HPDE6-E6E7 (cell line): ENCODE data around the gene TAS2R16.

ENCODE experiments used
- DNase-seq: peaks from one replicate; pipeline ENCODE4 v3.0.0; 2011; ENCODE audit warnings: missing footprints; ENCODE audit errors: extremely low spot score

Gene TAS2R16

GRCh38 chr7:122995600-122995999 is at the start of gene TAS2R16:
TAS2R16 (minus strand) TSS chr7:122995700; CDS start chr7:122995634, 66 bp downstream.
- DNase-seq, result no peak

- DNase-seq, result no peak
These were observed 48.1 kb upstream of the TAS2R16 start for GRCh38 chr7:123043642-123044041.

- no peak for DNase-seq
These were observed 45.6 kb upstream of the TAS2R16 start for GRCh38 chr7:123041101-123041500.

- DNase-seq, result no peak
These were observed 43.8 kb upstream of the TAS2R16 start for GRCh38 chr7:123039269-123039668.

- no peak for DNase-seq
These were observed 38.6 kb upstream of the TAS2R16 start for GRCh38 chr7:123034106-123034505.

GRCh38 chr7:123030631-123031030 is 35.1 kb upstream of the TAS2R16 start:
- no peak for DNase-seq

GRCh38 chr7:123028339-123028738 is 32.8 kb upstream of the TAS2R16 start:
- DNase-seq, result no peak

- no peak for DNase-seq
These were observed 30.8 kb upstream of the TAS2R16 start for GRCh38 chr7:123026251-123026650.

GRCh38 chr7:123024989-123025758 is 29.7 kb upstream of the TAS2R16 start:
- peak; percentile 19 for DNase-seq

GRCh38 chr7:123023126-123023525 is 27.6 kb upstream of the TAS2R16 start:
- no peak for DNase-seq

GRCh38 chr7:123022576-123022975 is 27.1 kb upstream of the TAS2R16 start:
- no peak for DNase-seq

- no peak for DNase-seq
These were observed 16.9 kb upstream of the TAS2R16 start for GRCh38 chr7:123012435-123012834.

GRCh38 chr7:123011766-123012369 is 16.4 kb upstream of the TAS2R16 start:
- DNase-seq, result no peak

- no peak for DNase-seq
These were observed 9.4 kb upstream of the TAS2R16 start for GRCh38 chr7:123004931-123005330.

GRCh38 chr7:123003539-123004126 is 8.1 kb upstream of the TAS2R16 start:
- DNase-seq, result no peak

GRCh38 chr7:122989577-122989976 is 5.9 kb downstream of the TAS2R16 start:
- no peak for DNase-seq

GRCh38 chr7:122989041-122989440 is 6.5 kb downstream of the TAS2R16 start:
- no peak for DNase-seq

- no peak for DNase-seq
These were observed 7.2 kb downstream of the TAS2R16 start for GRCh38 chr7:122988333-122988732.

GRCh38 chr7:122987463-122987862 is 8.0 kb downstream of the TAS2R16 start:
- DNase-seq, result no peak

GRCh38 chr7:122984021-122984420 is 11.5 kb downstream of the TAS2R16 start:
- no peak for DNase-seq

GRCh38 chr7:122983261-122983660 is 12.2 kb downstream of the TAS2R16 start:
- DNase-seq, result no peak

- DNase-seq, result peak; percentile 22
These were observed 20.2 kb downstream of the TAS2R16 start for GRCh38 chr7:122975341-122975740.

- no peak for DNase-seq
These were observed 21.3 kb downstream of the TAS2R16 start for GRCh38 chr7:122974229-122974628.
